K562 (cell line): Measurements from ENCODE around the gene TVP23B. TPM values are rescaled to one million over a fixed set of nuclear protein-coding genes. Genes with fewer than 3 reads are reported as not detected.

Experiments
- ATAC-seq: fragments of 200-7000 bp; cut with Tn5 transposase; 3 replicates; pipeline ENCODE4 v1.9.1; 2020; ENCODE audit warnings: moderate library complexity
- BruUV-seq: library from RNA; stranded (reverse); fragments of 400-500 nt; replicated peaks from 2 replicates; lab custom pipeline; 2021; lab: Mats Ljungman, UMichigan
- CTCF ChIA-PET: fragments of 300-600 bp; formaldehyde crosslinking; extraction: SDS; loops from one replicate; lab custom pipeline; 2021; ENCODE audit warnings: low intra/inter-chr PET ratio; lab: Yijun Ruan, JAX
- POLR2A ChIA-PET: fragments of 300-600, 350-650 bp; sonication (Branson Sonifier 250); formaldehyde crosslinking; extraction: SDS; loops from one replicate; lab custom pipeline; 2021; ENCODE audit warnings: antibody characterized with exemption, inconsistent platforms; lab: Yijun Ruan, JAX
- DNase-seq, 4 experiments: peaks; one replicate each; pipeline versions ENCODE4 v3.0.0 to v3.0.0-alpha.2; 2011 to 2018; ENCODE audit warnings: low spot score in 3 of 4, mixed read lengths in 3 of 4; ENCODE audit errors: extremely low read depth in 1 of 4
- FAIRE-seq: peaks from 2 replicates; lab custom pipeline; 2011; peaks lifted over from hg19 to GRCh38; lab: Jason Lieb, UNC
- H2AFZ ChIP-seq: 2 replicates; pipeline ENCODE4 v1.6.0; 2011; ENCODE audit warnings: low read depth, low read length, control low read depth, inconsistent platforms
- H3K27ac ChIP-seq: fragments of 200-600 bp; 3 replicates; pipeline ENCODE4 v1.8.0; 2011; ENCODE audit warnings: low read depth, mild to moderate bottlenecking, control low read depth, inconsistent platforms, low read length, moderate library complexity, mixed read lengths; ENCODE audit errors: extremely low read depth
- H3K27me3 ChIP-seq, 2 experiments: fragments of 300-600 bp in 1 of 2; 2 replicates in 1 of 2; 3 replicates in 1 of 2; pipeline versions ENCODE4 v1.6.0 to v1.8.0; 2011; ENCODE audit warnings: inconsistent platforms in 2 of 2, low read length in 2 of 2, mild to moderate bottlenecking in 1 of 2, mixed read lengths in 1 of 2, moderate library complexity in 1 of 2; ENCODE audit not compliant: control insufficient read depth in 2 of 2, insufficient read depth in 2 of 2
- H3K36me3 ChIP-seq: fragments of 300-600 bp; 3 replicates; pipeline ENCODE4 v1.8.0; 2011; ENCODE audit warnings: mild to moderate bottlenecking, low read length, inconsistent platforms; ENCODE audit not compliant: control insufficient read depth, insufficient read depth
- H3K4me1 ChIP-seq, 2 experiments: fragments of 200-600 bp in 1 of 2; replicated peaks in 1 of 2; 2 replicates in 1 of 2; 3 replicates in 1 of 2; pipeline versions ENCODE4 v1.5.1 to v1.8.0; 2011; ENCODE audit warnings: inconsistent platforms in 2 of 2, low read length in 2 of 2, mild to moderate bottlenecking in 1 of 2, mixed read lengths in 1 of 2, moderate library complexity in 1 of 2; ENCODE audit not compliant: control insufficient read depth in 2 of 2, insufficient read depth in 2 of 2
- H3K4me2 ChIP-seq: 2 replicates; pipeline ENCODE4 v1.6.1; 2011; ENCODE audit warnings: low read length, control low read depth, inconsistent platforms, mixed read lengths; ENCODE audit not compliant: insufficient read depth
- H3K4me3 ChIP-seq: fragments of 200-600 bp; sonication (generic), shearing (Covaris generic); 2 replicates; pipeline ENCODE4 v1.5.1; 2016; ENCODE audit warnings: control low read depth, inconsistent platforms
- H3K79me2 ChIP-seq: fragments of 200-600 bp; 3 replicates; pipeline ENCODE4 v1.8.0; 2011; ENCODE audit warnings: low read length, inconsistent platforms; ENCODE audit not compliant: control insufficient read depth, insufficient read depth
- H3K9ac ChIP-seq, 2 experiments: 2 replicates each; pipeline versions ENCODE4 v1.6.0 to v1.6.1; 2011; ENCODE audit warnings: low read depth in 2 of 2, low read length in 2 of 2, control low read depth in 1 of 2, inconsistent platforms in 1 of 2, mild to moderate bottlenecking in 1 of 2, mixed read lengths in 1 of 2; ENCODE audit not compliant: insufficient read depth in 1 of 2
- H3K9me1 ChIP-seq: one replicate; pipeline ENCODE4 v1.6.0; 2011; ENCODE audit warnings: inconsistent platforms, mild to moderate bottlenecking, low read length, moderate library complexity; ENCODE audit not compliant: control insufficient read depth, insufficient read depth
- H3K9me3 ChIP-seq: replicated peaks from 2 replicates; pipeline ENCODE4 v1.5.1; 2011; ENCODE audit warnings: low read depth, low read length, inconsistent platforms; ENCODE audit not compliant: control insufficient read depth, insufficient read depth
- H4K20me1 ChIP-seq: replicated peaks from 2 replicates; pipeline ENCODE4 v1.6.1; 2011; ENCODE audit warnings: low read length, inconsistent platforms, mixed read lengths; ENCODE audit not compliant: control insufficient read depth, insufficient read depth
- GATA2 ChIP-seq: sonication (generic); formaldehyde crosslinking; IDR thresholded peaks from 2 replicates; pipeline ENCODE4 v1.4.0; 2020; ENCODE audit warnings: mild to moderate bottlenecking, missing genetic modification reagents
- HMGN3 ChIP-seq: IDR thresholded peaks from 2 replicates; pipeline ENCODE4 v1.6.1; 2011; ENCODE audit warnings: borderline replicate concordance, low read depth, mild to moderate bottlenecking, mixed read lengths, low read length; ENCODE audit not compliant: insufficient read length; ENCODE audit errors: extremely low read depth
- HNRNPLL ChIP-seq: fragments of 200-400 bp; formaldehyde crosslinking; IDR thresholded peaks from 2 replicates; pipeline ENCODE4 v1.6.1; 2017; ENCODE audit warnings: low read length, low read depth, mild to moderate bottlenecking; ENCODE audit not compliant: poor library complexity, severe bottlenecking
- KLF13 ChIP-seq: fragments of 450-650 bp; IDR thresholded peaks from 2 replicates; pipeline ENCODE4 v1.6.1; 2016; ENCODE audit warnings: missing genetic modification characterization, low read depth, mild to moderate bottlenecking, missing compliant biosample characterization, moderate library complexity, borderline replicate concordance
- MITF ChIP-seq: IDR thresholded peaks from 2 replicates; pipeline ENCODE4 v1.6.1; 2014; ENCODE audit warnings: antibody characterized with exemption
- MTF1 ChIP-seq: fragments of 250-450 bp; sonication (Bioruptor Pico); IDR thresholded peaks from 2 replicates; pipeline ENCODE4 v1.9.0; 2021; ENCODE audit warnings: moderate library complexity, mild to moderate bottlenecking, inconsistent platforms, borderline replicate concordance
- NEUROD1 ChIP-seq: fragments of 150-350 bp; IDR thresholded peaks from 2 replicates; pipeline ENCODE4 v1.6.1; 2014; ENCODE audit warnings: borderline replicate concordance, low read length, low read depth; ENCODE audit not compliant: partially characterized antibody
- RB1 ChIP-seq: fragments of 450-650 bp; IDR thresholded peaks from 2 replicates; pipeline ENCODE4 v1.6.1; 2017; ENCODE audit warnings: low read depth, mild to moderate bottlenecking
- RBM25 ChIP-seq: fragments of 200-400 bp; formaldehyde crosslinking; IDR thresholded peaks from 2 replicates; pipeline ENCODE4 v1.6.1; 2018; ENCODE audit warnings: low read length, low read depth, moderate library complexity; ENCODE audit not compliant: severe bottlenecking
- RFX1 ChIP-seq: fragments of 450-650 bp; IDR thresholded peaks from 2 replicates; pipeline ENCODE4 v1.6.1; 2016; ENCODE audit warnings: mild to moderate bottlenecking, moderate library complexity
- RFX7 ChIP-seq: fragments of 250-450 bp; sonication (Bioruptor Pico); IDR thresholded peaks from 2 replicates; pipeline ENCODE4 v1.5.1; 2021; ENCODE audit warnings: mild to moderate bottlenecking
- SMARCC2 ChIP-seq: fragments of 450-650 bp; IDR thresholded peaks from 2 replicates; pipeline ENCODE4 v1.6.1; 2017; ENCODE audit warnings: antibody characterized with exemption, moderate library complexity, mild to moderate bottlenecking, low read depth
- TGIF2 ChIP-seq: sonication (generic); formaldehyde crosslinking; IDR thresholded peaks from 2 replicates; pipeline ENCODE4 v1.8.1; 2022; ENCODE audit warnings: mild to moderate bottlenecking, missing genetic modification reagents, moderate library complexity
- TSC22D4 ChIP-seq: fragments of 450-650 bp; IDR thresholded peaks from 2 replicates; pipeline ENCODE4 v1.6.1; 2016; ENCODE audit warnings: missing genetic modification characterization, missing biosample characterization, control low read depth
- ZNF280A ChIP-seq: fragments of 450-650 bp; IDR thresholded peaks from 2 replicates; pipeline ENCODE4 v1.6.1; 2018; ENCODE audit warnings: mild to moderate bottlenecking, low read depth; ENCODE audit not compliant: partially characterized antibody
- ZNF436 ChIP-seq: fragments of 250-450, 450-650 bp; sonication (Bioruptor Pico); formaldehyde crosslinking; IDR thresholded peaks from 2 replicates; pipeline ENCODE4 v1.7.0; 2020; ENCODE audit warnings: mild to moderate bottlenecking
- WGBS: fragments of 100-300 bp; shearing (Covaris generic); methylation state at CpG from one replicate; pipeline ENCODE4 v1.1.6; 2016; ENCODE audit warnings: low coverage, mixed read lengths; ENCODE audit not compliant: insufficient coverage; ENCODE audit errors: missing lambda C conversion rate; 5-methylcytosine and 5-hydroxymethylcytosine counted together
- in situ Hi-C: fragments of 300-500 bp; cut with MboI; formaldehyde crosslinking; loops from 4 replicates; pipeline ENCODE4 v1.15.0; 2018; ENCODE audit warnings: inconsistent platforms, mixed read lengths
- intact Hi-C: fragments of 100-400 bp; cut with micrococcal nuclease; formaldehyde crosslinking; loops from 2 replicates; pipeline ENCODE4 v1.14.2; 2022
- polyA plus RNA-seq, 8 experiments: library from polyadenylated mRNA; depleted of rRNA in 4 of 8; stranded (reverse) in 5 of 8; unstranded in 3 of 8; fragments of >200 nt; fragmentation: Nextera tagmentation in 2 of 8; fragmentation: Illumina TruSeq in 1 of 8; extraction: Ambion mirVana in 2 of 8; extraction: Trizol in 1 of 8; gene quantifications; 2 replicates each; pipeline versions ENCODE4 v1.2.1 to v1.2.3, GENCODE V29; 2011 to 2014; ENCODE audit warnings: inconsistent platforms in 1 of 8, missing spikeins in 1 of 8
- total RNA-seq, 7 experiments: library from RNA; depleted of rRNA in 6 of 7; stranded (reverse); fragments of >200 nt in 6 of 7; fragmentation: Illumina TruSeq in 2 of 7; extraction: Trizol in 2 of 7; gene quantifications; 2 replicates each; pipeline versions ENCODE4 v1.2.1 to v1.2.3, GENCODE V29; 2011 to 2021; ENCODE audit warnings: low replicate concordance in 1 of 7
- TF ChIP-seq, protein P1 (sequence below): fragments of 450-650 bp; formaldehyde crosslinking; IDR thresholded peaks from 2 replicates; pipeline ENCODE4 v1.4.0; 2020; ENCODE audit warnings: mild to moderate bottlenecking, moderate library complexity

TVP23B gene
- total and polyA plus RNA-seq, 9 of the 15 experiments (the other 6 are each of a cell fraction or from before 2014, with no cell fraction given) = 10.4 to 52.8 (median 15.8) TPM

DNA sequence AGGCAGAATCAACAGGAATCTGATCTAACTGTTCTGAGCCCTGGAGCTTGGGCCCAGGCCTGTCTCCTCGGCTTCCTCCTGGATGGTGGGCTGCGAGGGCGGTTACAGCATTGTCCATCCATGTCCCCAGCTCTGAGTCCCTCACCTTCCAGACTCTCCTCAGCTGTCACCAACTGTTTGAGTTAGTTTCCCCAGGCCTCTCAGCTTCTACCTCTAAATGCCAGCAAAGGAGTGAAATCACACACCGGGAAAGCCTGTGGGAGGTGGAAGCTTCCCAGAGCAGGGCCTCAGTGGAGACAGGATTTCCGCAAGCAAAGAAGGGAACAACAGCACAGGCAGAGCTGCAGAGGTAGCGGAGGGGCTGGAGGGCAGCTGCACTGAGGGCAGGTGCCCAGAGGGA is 67.5 kb downstream of the TVP23B start:
- Histone ChIP-seq H4K20me1 (no peaks in the 10 kb centered on the region), H2AFZ (no peak overlapping the region), H3K4me2 (no peak overlapping the region), H3K27ac (no peak overlapping the region), H3K4me1 (peaks cover 0 to 7% of the 10 kb centered on the region in 2 experiments; a peak in 3 of 5 replicates), H3K79me2 (no peaks in the 10 kb centered on the region), H3K9ac (no peak overlapping the region), H3K9me3 (no peaks in the 10 kb centered on the region), H3K27me3 (no peaks in the 10 kb centered on the region), H3K9me1 (no peaks in the 10 kb centered on the region), H3K4me3 (no peak overlapping the region), H3K36me3 (no peaks in the 10 kb centered on the region)
- no peak for ATAC-seq
- no peak for TF ChIP-seq TGIF2 (CRISPR knock-in tag)
- no peak for TF ChIP-seq RBM25
- TF ChIP-seq, protein P1, sequence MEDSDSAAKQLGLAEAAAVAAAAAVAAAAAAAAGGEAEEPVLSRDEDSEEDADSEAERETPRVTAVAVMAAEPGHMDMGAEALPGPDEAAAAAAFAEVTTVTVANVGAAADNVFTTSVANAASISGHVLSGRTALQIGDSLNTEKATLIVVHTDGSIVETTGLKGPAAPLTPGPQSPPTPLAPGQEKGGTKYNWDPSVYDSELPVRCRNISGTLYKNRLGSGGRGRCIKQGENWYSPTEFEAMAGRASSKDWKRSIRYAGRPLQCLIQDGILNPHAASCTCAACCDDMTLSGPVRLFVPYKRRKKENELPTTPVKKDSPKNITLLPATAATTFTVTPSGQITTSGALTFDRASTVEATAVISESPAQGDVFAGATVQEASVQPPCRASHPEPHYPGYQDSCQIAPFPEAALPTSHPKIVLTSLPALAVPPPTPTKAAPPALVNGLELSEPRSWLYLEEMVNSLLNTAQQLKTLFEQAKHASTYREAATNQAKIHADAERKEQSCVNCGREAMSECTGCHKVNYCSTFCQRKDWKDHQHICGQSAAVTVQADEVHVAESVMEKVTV (CRISPR knock-in tag) = no peak
- TF ChIP-seq ZNF436 (CRISPR knock-in tag) = no peak
- no peak for TF ChIP-seq RFX1
- no peak for TF ChIP-seq HNRNPLL
- TF ChIP-seq ZNF280A = no peak
- TF ChIP-seq SMARCC2 = no peak
- no peak for TF ChIP-seq HMGN3
- no peak for TF ChIP-seq TSC22D4
- TF ChIP-seq NEUROD1 = no peak
- TF ChIP-seq KLF13 (tag) = no peak
- TF ChIP-seq RFX7 (CRISPR knock-in tag) = no peak
- TF ChIP-seq GATA2 (CRISPR knock-in tag) = no peak
- no peak for TF ChIP-seq MITF
- no peak for TF ChIP-seq MTF1 (CRISPR knock-in tag)
- no peak for TF ChIP-seq RB1
- ChIA-PET POLR2A (no interaction called here), CTCF (no interaction called here)
- intact Hi-C loops = no loop called here
- no TSS peak for BruUV-seq
- no peak for DNase-seq
- WGBS = 99% methylated on average over 6 of the region's 6 CpGs
- FAIRE-seq = no peak
- in situ Hi-C loops = loop anchor here (25.0 kb wide), 1 partner anchor 1489 kb away; no protein-coding TSS in a partner anchor
